ENCODE results near the gene ACSS1.

Gene ACSS1

GRCh38 chr20:25046181-25046641 lies 11.7 kb downstream of the ACSS1 start:
- DNase-seq (ENCODE audit: low read depth) = no peak

DNA sequence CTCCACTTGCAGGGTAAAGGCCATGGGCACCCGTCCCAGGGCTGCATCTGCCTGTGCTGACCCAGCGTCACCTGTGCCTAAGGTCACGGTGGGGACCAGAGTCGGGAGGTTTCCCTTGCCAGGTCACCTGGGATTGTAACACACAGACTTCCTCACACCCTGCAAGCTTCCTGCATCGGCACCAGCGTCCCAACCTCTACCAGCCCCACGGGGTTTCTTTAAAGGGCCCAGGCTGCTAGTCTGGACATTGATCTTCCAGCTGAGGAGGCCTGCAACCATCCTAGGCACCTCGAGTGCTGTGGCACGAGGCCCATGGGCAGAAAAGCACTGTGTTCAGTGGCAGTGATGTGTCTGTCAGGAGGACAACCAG lies 12.6 kb downstream of the ACSS1 start:
- no peak for DNase-seq (ENCODE audit: low read depth)

- no peak for DNase-seq (ENCODE audit: low read depth)
Observed at GRCh38 chr20:25044660-25045342, 13.1 kb downstream of the ACSS1 start.

DNA sequence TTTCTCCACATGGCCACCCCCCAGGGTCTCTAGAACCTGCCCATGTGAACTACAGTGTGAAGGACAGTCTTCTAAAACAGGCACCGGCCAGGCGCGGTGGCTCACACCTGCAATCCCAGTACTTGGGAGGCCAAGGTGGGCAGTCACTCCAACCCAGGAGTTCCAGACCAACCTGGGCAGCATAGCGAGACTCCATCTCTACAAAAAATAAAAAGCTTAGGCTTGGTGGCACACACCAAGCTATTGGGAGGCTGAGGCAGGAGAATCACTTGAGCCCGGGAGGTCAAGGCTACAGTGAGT lies 13.7 kb downstream of the ACSS1 start:
- no peak for DNase-seq (ENCODE audit: low read depth)

DNA sequence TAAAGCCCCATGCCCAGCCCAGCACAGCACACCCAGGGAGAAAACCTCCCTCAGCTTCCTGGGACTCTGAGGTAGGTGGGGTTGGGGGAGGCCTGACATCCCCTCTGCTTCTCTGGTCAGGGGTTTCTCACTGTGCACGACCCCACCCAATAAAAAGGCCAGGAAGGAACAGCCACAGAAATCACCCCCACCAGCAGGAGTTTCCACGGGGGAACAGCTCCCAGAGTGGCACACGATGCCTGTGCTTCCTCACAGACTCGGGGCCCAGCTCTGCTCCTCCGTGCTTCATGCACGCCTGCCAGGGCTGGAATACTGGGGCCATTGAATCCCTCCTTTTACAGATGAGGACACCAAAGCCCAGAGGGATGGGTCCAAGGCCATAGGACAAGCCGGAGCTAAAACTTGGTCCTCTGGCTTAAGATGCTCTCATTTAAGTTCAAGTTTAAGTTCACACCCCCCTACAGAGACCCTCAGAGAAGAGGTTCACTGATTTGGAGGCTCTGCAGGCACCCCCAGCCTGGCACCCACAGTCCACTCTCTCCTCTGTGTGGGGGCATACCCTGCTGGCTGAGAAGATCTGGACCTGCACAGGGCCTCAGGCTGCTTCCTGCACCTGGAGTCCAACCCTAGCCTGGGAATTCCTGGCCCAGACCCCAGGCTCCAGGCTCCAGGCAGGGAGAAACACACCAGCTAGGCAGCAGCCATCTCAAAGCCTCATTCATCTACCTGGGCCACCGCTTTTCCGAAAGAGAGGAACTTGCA lies 14.3 kb downstream of the ACSS1 start:
- no peak for DNase-seq (ENCODE audit: low read depth)

GRCh38 chr20:25042531-25043498 lies 15.1 kb downstream of the ACSS1 start:
- no peak for DNase-seq (ENCODE audit: low read depth)

DNA sequence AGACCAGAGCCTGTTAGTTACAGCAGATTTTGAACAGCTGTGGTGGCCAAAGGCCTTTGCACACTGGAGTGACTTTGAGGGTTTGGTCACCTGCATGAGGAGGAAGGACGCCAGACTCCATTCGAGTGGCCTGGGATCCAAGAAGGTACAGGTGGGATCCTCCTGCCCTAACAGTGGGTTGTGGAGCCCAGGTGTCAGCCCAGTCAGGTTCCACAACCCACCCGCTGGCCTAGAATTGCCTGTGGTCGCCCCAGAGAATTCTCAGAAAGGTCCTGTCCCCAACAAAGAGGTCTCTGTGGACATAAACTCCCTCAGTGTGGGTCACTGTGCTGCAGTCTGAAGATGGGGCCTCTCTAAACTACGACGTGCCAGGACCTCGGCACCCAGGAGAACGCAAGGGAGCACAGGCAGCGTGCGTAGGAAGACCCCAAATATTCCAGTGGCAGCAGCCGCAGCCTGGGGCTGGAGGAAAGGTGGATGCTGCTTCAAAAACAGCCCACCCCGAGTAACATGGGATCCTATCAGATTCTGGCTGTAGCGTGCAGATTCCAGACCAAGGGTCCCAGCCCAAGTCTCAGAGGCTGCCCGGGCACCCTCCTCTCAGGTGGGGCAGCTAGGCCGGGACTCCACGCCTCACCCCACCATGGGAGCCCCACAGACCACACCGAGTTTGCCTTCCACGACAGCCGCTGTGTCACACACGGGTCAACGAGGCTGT lies 16.0 kb downstream of the ACSS1 start:
- DNase-seq (ENCODE audit: low read depth) = no peak

DNA sequence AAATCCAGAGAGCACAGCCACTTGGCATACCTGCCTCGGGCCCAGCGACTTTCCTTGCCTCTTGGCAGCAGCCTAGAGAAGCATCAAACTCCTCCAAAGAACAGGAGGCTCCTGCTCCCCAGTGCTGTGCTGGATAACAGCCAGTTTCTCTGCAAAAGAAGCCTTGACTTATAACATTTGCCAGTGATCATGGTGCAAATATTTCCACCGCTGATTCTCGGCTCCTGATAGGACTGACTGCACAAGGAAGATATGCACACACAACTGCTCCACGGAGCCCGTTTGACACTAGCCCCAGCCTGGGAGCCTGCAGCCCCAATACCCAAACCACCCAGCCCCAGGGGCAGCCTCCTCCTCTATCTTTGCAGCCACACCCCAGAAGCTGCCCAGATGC lies 17.5 kb downstream of the ACSS1 start:
- DNase-seq (ENCODE audit: low read depth) = no peak

GRCh38 chr20:25039697-25040437 lies 18.1 kb downstream of the ACSS1 start:
- DNase-seq (ENCODE audit: low read depth) = no peak

DNA sequence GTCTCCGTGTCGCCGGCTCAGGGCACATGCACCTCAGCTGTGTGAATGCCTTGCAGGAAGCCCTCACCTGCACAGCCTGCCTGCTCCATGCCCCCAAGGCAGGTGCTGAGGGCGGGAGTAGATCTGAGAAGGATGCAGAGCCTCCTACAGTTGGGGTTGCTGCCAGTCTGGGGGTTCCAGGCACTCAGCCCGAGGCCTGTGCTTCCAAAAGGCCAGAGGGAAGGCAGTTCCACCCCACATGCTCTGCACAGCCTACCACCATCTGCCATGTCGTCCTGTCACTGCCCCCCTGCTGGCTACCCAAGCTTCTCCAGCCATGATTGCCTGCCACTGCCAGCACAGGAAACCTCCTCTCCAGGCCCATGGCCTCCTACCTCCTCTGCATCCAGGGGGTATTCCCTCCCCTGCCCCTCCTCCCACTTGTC lies 19.3 kb downstream of the ACSS1 start:
- DNase-seq (ENCODE audit: low read depth) = no peak

DNA sequence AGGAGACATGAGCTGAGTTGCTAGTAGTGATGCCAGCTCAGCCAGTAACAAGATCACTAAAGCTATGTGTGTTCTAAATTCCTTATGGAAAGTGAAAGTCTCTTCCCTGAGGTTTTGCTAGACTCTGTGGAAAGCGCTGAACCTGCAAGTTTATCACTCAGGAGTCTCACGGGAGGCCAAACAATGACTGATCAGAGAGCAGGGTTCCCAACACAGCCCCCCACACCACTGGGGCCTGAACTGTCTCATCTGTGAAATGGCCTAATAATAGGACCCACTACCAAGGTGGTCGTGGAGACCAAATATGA lies 19.9 kb downstream of the ACSS1 start:
- no peak for DNase-seq (ENCODE audit: low read depth)

GRCh38 chr20:25037288-25038102 lies 20.4 kb downstream of the ACSS1 start:
- DNase-seq (ENCODE audit: low read depth) = no peak

DNA sequence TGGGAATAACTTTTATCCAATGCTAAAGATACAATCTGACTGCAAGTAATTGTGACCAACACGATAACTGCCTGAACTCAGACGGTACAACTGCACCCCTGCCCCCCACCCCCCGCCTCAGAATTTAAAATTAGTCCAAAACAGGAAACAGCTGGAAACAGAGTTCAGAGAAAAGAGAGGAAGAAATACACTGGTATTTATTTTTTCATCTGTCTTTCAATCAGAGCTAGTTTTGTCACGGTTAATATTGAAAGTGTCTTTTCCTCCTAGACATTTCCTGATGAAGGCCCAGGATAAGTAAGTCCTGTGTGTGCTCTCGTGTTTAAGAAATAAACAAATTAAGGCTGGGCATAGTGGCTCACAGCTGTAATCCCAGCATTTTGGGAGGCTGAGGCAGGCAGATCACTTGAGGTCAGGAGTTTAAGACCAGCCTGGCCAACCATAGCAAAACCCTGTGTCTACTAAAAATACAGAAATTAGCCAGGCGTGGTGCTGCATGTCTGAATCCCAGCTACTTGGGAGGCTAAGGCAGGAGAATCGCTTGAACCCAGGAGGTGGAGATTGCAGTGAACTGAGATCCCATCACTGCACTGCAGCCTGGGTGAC lies 21.5 kb downstream of the ACSS1 start:
- no peak for DNase-seq (ENCODE audit: low read depth)

- no peak for DNase-seq (ENCODE audit: low read depth)
Observed at GRCh38 chr20:25035921-25036320, 22.0 kb downstream of the ACSS1 start.

DNA sequence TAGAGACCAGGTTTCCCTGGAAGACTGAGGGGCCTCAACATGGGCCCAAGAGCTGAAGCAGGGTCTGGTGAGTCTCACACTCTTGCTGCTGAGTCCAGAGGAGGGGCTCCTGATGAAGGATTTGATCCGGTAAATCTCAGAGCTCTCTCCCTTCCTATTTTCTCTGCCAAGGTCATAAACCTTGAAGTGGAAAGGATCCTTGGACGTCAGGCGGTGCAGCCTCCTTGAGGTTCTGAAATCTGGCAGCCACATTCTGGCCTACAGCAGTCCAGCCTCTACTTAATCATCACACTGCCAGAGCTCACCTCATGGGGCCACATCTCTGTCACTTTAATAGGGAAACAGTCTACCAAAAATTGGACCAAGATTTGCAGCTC lies 24.0 kb downstream of the ACSS1 start:
- DNase-seq (ENCODE audit: low read depth) = no peak

- no peak for DNase-seq (ENCODE audit: low read depth)
Observed at GRCh38 chr20:25033265-25033923, 24.5 kb downstream of the ACSS1 start.

DNA sequence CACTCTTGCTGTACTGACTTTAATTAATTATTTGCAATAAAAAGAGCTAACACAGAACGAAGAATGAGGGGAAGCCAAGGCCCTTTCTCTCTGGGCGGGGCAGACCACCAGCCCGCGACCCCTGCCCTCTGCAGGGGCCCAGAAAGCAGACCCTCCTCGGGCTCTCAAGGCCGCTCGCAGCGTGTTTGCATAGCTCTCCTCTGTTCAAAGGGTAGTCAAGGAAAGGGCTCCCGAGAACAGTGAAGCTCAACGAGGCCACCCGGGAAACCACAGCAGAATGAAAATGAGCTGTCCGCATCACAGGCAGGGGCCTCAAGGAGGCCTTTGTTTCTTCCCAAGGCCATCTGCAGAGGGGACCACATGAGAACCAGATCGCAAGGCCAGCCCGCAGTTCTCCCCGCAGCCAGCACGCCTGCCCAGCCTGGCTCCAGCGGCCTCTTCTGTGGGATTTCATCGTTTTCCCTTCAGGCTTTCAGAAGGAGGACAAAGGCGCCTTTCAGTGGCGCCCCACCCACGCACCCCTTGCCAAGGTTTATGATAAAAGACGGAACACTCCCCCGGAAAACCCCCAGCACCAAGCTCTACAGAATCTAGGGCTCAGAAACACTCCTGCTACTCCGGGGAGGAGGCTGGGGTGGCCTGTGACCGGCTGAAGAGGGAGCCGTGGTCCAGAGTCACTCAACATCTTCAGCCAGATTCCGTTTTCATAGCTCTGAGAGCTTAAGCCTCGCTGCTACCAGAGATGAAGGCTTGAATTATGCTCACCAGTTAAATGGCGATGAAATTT lies 25.3 kb downstream of the ACSS1 start:
- no peak for DNase-seq (ENCODE audit: low read depth)

- no peak for DNase-seq (ENCODE audit: low read depth)
Observed at GRCh38 chr20:25032065-25032477, 25.9 kb downstream of the ACSS1 start.

DNA sequence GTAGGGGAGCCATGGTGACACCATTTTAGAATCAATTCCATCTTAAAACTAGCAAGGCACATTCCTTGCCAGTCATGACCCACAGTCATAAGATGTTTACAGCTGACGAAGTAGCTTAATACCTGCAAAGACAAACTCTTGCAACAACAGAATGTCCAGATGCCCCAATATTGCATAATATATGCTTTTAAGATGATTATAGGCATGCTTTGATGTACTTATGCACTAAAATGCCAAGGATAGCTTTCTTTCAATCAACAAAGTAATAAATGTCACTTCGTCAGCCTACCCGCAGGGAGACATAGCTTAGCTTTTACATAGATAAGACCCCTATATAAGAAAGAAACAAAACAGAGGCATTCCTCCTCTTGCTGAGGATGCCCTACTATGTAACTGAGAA lies 26.7 kb downstream of the ACSS1 start:
- DNase-seq (ENCODE audit: low read depth) = no peak
